Stimulated activated CD4-positive, alpha-beta T cell treated with anti-CD3 and anti-CD28 coated beads, Interleukin-1b, Interleukin-23, amount 100 ng/mL, for 4 hours (primary cell): ENCODE data around the gene ITPKB.
"Not testable (repeated sequence)": the region's sequence is repeated elsewhere in the genome, so short reads cannot be mapped to it uniquely, and the experiment has no call there.

ENCODE experiments used
- DNase-seq, 2 donors: peaks; one replicate each; pipeline ENCODE4 v3.0.0-alpha.2; 2020; ENCODE audit warnings: low read depth in 2 of 2

ITPKB gene

DNA sequence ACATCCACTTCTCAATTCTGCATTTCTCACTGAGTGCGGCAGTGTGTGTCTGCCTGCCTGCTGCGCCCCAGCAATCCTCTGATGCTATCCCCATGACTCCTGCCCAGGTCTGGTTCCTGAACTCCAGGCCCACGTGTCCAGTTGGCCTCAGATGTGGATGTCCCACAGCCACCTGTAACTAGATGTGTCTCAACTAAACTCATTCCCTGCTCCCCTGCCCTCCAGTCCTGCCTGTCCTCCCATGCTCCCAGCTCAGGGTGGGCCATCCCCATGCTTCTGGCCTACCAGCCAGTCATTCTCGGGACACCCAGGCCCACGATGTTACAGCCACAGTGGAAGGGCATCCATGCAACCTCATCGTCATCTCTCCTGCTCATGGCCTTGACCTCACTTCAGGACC lies 113.8 kb downstream of the ITPKB start:
- no peak for DNase-seq

- no peak for DNase-seq
Measured at GRCh38 chr1:226624526-226624925, 114.6 kb downstream of the ITPKB start.

DNA sequence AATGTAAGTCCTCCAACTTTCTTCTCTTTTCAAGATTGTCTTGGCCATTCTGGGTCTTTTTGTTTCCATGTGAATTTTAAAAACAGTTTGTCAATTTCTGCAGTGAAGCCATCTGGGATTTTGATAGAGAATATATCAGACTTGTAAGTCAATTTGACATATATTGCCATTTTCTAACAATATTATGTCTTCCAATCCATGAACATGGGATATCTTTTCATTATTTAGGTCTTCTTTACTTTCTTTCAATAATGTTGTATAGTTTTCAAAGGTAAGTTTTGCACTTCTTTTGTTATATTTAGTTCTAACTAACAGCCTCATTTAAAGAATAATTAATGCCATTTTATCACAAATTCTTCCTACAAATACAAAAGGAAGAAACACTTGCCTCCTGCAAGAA lies 117.1 kb downstream of the ITPKB start:
- DNase-seq, result no peak

DNA sequence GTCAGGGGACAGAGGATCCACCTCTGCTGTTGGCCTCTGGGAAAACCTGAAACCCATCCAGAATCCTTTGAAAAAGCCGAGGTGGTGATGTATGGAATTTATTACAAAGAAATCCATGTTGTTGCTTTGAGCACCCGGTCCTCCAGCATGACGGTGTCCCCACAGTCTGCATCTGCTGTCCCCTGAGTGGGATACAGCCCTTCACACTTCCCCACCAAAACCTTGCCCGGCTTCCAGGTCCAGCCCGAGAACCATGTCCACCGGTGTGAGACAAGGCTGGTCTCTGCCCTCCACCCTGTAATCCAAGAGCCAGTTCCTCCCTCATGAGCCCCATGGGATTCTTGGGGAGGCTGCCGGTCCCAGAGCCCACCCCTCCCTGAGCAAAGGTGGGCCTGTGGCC lies 120.1 kb downstream of the ITPKB start:
- no peak for DNase-seq

DNA sequence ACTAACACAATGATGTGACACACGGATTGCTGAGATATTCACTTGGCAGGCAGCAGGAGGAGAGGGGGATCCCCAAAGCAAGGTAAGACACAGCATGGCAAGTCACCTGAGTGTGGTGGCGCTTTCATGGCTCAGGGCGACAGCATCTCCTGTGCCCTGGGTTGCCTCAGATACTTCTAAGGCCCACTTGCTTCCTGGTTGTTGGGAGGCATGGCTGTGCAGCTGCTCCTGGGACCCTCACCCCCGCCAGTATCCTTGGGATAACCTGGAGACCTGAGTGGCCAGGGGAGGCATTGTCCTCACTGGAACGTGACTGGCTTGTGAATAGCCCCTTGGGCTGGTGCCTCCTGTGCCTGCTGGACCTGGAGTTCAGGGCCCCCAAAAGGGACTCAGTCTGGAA lies 120.7 kb downstream of the ITPKB start:
- DNase-seq, result no peak

GRCh38 chr1:226617719-226618118 lies 121.4 kb downstream of the ITPKB start:
- not testable (repeated sequence) for DNase-seq

- DNase-seq, result no peak
Measured at GRCh38 chr1:226617109-226617508, 122.0 kb downstream of the ITPKB start.

DNA sequence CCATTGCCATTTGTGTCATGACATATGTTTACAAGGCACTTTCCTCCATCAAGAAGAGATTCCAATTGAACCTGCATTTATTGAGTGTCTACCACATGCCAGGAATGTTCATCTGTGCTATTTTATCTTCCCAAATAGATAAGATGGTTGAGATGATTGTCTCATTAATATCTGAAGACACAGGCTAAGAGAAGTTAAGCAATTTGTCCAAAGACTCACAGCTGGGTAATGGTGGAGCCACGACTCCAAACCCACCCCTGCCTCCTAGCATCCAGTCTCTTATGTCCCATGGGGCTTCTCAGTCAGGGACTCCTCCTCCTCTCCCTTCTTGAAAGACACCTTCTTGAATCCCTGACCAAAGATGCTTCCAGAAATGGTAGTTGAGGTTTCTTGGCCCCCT lies 122.4 kb downstream of the ITPKB start:
- DNase-seq, result no peak

- no peak for DNase-seq
Measured at GRCh38 chr1:226615876-226616275, 123.2 kb downstream of the ITPKB start.

- DNase-seq, result not testable (repeated sequence)
Measured at GRCh38 chr1:226611980-226612379, 127.1 kb downstream of the ITPKB start.

GRCh38 chr1:226611301-226611700 lies 127.8 kb downstream of the ITPKB start:
- DNase-seq, result no peak

DNA sequence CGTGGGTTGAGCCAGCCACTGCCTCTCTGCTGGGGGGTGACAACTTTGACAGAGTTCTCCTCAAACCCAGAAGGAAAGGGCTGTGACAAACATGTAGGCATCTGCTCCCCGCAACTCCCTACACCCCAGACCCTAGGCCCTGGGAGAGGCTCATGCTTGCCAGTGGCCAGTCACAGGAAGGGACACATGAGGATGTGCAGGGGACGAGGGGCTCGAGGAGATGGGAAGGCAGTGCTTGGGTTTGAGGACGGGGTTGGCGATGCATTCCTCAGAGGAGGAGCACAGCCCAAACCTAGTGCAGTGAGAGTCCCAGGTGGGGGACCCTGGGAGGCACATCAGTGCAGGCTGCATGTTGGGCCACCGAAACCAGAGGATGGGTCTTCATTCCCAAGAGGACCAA lies 128.4 kb downstream of the ITPKB start:
- DNase-seq, result no peak

DNA sequence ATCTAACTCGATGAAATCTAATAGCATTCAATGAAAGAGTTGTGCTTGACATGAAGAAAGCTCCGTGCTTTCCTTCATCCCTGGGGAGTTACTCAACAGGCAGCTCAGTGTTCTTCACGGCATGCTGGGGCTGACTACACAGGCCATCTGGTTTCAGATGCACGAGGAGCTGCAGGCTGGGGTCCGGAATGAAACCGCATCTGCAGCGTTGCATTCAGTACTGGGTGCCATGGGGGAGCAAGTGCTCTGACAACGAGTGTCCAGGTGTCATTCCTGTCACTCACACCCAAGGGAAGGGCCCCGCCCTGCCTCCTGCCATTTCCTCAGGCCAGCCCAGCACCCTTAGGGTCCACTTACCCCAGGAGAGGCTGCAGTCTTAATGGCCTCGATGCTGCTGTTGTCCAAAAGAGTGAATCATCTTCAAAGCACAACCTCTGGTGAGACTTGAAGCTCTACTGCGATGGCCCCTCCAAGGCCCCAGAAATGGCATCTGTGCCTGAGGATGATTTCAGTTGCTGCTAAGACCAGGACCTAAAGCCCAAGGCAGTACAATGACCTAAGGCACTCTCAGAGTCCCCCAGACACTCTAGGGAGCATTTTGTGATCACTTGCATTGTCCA lies 129.1 kb downstream of the ITPKB start:
- no peak for DNase-seq

DNA sequence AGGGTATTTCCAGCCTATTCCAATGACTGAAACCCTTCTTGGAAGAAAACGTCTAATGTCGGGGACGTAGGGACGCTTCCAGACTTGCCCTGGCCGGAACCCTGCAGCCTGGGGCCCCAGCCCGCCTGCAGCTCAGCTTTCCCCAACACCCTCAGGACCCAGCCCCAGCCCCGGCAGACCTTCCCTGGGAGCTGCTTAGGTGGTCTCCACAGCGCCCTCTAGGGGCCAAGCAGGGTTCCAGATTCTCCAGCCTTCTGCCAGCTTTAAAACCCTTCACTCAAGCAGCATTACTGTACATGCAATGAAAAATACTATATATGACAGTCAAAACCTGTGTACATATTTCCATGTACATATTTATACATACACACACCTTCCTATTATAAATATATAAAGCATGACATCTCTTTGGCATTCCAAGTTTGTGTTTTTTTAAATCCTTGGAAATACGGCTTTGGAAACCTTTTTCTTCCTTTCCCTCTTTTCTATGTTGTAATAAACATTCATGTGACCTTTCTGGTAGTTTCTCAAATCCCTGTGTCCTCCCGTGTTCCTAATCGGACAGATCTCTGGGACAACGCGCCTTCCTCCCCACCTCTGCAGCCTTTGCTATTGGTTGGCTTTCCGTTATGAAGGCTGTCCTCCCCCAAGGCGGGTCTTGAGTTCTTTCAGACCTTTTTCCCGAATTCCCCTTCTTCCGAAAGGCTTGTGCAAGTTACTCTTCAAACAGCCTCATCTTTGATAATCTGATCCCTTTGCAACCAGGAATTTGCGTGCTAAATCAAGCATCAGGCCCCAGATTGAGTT lies 130.2 kb downstream of the ITPKB start:
- DNase-seq, result peak; percentile 50 to 55

GRCh38 chr1:226607821-226608220 lies 131.3 kb downstream of the ITPKB start:
- DNase-seq, result no peak

DNA sequence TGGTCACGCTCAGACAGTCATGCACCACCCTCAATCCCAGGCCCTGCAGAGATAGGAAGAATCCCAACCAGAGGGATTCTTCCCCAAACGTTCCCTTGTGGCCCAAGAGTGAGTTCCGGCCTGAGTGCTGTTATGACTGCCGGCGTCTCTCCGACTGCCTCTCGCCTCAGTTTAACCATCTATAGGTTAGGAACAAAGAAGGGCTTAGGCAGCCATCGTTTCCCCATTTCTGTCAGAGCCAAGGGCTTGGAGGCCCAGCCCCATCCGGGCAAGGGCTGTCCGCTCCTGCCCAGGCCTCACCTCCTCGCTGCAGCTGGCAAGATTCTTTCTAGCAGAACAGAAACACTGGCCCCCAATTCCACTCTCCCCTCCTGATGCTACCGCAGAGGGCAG lies 131.8 kb downstream of the ITPKB start:
- no peak for DNase-seq

DNA sequence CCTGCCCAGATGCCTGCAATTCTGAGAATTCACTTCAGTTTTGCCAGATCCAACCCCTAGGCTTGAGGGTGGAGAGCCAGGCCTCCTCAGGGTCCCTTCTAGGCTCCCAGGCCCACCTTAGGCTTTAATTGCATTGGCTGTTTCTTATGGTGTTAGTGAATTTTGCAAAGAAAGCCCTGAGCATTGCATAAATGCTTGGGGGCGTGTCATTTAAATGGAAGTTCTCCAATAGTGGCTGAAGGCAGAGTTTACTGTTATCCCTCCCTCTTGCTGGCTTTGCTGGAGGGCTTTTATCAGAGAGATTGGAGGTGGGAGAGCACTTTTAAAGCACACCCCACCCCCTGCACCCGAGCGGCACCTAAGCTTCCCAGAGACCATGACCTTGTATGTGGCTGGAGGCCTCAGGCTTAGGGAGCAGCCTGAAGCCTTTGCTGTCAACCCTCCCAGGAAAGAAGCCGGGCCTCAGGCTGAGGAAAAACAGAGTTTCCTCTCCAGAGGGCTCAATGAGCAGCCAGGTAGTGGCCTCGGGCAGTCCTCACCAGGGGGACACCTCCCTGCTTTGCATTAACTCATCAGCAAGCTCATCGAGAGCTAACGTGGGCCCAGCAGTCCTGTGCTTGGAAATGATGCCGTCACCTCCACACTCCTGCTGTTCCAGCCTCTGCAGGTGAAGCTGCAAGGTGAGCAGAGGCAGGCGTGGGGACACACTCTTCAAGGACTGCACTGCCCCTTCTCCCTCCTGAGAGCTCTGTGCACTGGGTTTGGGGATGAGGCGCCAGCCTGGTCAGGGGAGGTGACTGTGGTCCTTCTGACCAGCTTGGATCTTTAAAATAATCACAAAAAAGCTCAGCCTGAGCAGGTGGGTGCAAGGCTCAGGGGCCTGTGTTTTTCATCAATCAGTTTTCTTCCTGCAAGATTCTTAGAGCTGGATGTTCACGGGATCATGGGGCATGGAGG lies 132.5 kb downstream of the ITPKB start:
- DNase-seq, result no peak

- DNase-seq, result no peak
Measured at GRCh38 chr1:226605318-226605950, 133.6 kb downstream of the ITPKB start.

DNA sequence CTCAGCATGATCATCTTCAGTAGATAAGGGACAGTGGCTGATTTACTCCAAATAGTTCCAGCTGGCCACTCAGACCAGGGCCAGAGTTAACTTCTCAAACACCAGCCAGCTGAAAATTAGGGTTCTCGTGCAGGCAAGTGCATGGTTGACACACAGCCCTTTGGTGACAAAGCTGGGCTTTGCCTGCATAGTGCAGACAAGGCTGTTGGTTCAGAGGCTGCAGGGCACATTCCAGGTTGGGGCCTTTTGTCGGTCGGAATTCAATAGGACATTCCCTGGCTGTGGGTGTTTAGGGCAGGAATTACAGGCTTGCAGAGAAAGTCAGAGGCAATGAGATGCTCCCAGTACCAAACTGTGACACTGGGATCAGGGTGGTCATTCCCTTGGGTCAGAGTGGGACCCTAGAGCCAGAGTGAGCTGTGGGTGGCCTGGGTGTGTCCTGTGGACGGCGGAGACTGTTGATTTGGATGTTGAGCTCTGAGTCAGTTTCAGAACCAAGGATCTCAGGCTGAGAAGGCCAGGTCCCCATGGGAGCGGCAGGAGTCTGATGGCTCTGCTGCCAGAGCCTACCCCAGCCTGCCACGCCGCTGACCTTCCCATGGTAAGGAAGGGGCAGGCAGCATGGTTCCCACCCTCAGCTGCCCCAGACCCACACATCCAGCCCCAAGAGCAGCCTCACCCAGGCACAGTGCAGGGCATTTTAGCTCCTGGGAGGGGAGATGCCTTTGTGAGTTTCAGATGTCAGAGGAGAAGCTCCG lies 134.3 kb downstream of the ITPKB start:
- DNase-seq, result no peak

- no peak for DNase-seq
Measured at GRCh38 chr1:226603858-226604559, 135.1 kb downstream of the ITPKB start.
